Uterus (tissue), 4 donors: ENCODE measurements around the gene FAM229A. TPM values are rescaled to one million over a fixed set of nuclear protein-coding genes. Genes with fewer than 3 reads are reported as not detected.
"Not testable (repeated sequence)": the region's sequence is repeated elsewhere in the genome, so short reads cannot be mapped to it uniquely, and the experiment has no call there.

Experiments used
- DNase-seq, 2 donors: peaks; one replicate each; pipeline ENCODE4 v3.0.0-alpha.2; 2019 to 2020
- H3K27ac ChIP-seq, 2 donors: fragments of 200-600 bp; sonication (generic); 1 replicate in 1 of 2; 2 replicates in 1 of 2; pipeline ENCODE4 v1.5.1; 2016 to 2018
- H3K27me3 ChIP-seq, 2 donors: fragments of 200-600 bp; sonication (generic); one replicate each; pipeline ENCODE4 v1.5.1; 2018 to 2019; ENCODE audit warnings: control low read depth in 1 of 2
- H3K36me3 ChIP-seq, 2 donors: fragments of 200-600 bp; sonication (generic); one replicate each; pipeline ENCODE4 v1.5.1; 2019; ENCODE audit warnings: control low read depth in 1 of 2
- H3K4me1 ChIP-seq, 2 donors: fragments of 200-600 bp; sonication (generic); one replicate each; pipeline ENCODE4 v1.5.1; 2018 to 2019; ENCODE audit warnings: control low read depth in 1 of 2
- H3K4me3 ChIP-seq, 2 donors: fragments of 200-600 bp; sonication (generic); 1 replicate in 1 of 2; 2 replicates in 1 of 2; pipeline ENCODE4 v1.5.1; 2018 to 2019; ENCODE audit warnings: mild to moderate bottlenecking in 1 of 2
- H3K9me3 ChIP-seq, 2 donors: fragments of 200-600 bp; sonication (generic); one replicate each; pipeline ENCODE4 v1.5.1; 2019; ENCODE audit warnings: control low read depth in 1 of 2
- CTCF ChIP-seq, 4 experiments: fragments of 200-600 bp in 2 of 4; fragments of 450-650 bp in 2 of 4; sonication (generic) in 2 of 4; IDR thresholded peaks; one replicate each; pipeline ENCODE4 v1.5.1; 2016 to 2019; ENCODE audit warnings: antibody characterized with exemption in 4 of 4, mild to moderate bottlenecking in 2 of 4, moderate library complexity in 1 of 4
- POLR2A ChIP-seq, 2 donors: fragments of 450-650 bp; IDR thresholded peaks; one replicate each; pipeline ENCODE4 v1.6.1; 2016; ENCODE audit warnings: antibody characterized with exemption in 2 of 2, mild to moderate bottlenecking in 1 of 2, moderate library complexity in 1 of 2
- intact Hi-C: fragments of 100-400 bp; cut with DNase I; formaldehyde crosslinking; loops from one replicate; pipeline ENCODE4 v1.15.1; 2023; ENCODE audit warnings: low total_unique reads
- total RNA-seq, 4 donors: library from RNA; depleted of rRNA in 3 of 4; stranded (reverse); fragments of >200 nt in 3 of 4; gene quantifications; one replicate each; pipeline versions ENCODE4 v1.1.0 to v1.2.4, GENCODE V29; 2014 to 2023
- donor health status: DM: yes; HTN: yes; CAD: no.

Gene FAM229A
- total RNA-seq, 4 donors from 2014 or later = 5.2 to 20.2 (median 14.4) TPM; not detected in 1

GRCh38 chr1:32361674-32362473 lies 411 bp downstream of the FAM229A start:
- Histone ChIP-seq H3K4me3 (peak overlapping the region; percentile 23 to 34), H3K27me3 (no peaks in the 10 kb centered on the region), H3K27ac (peak overlapping the region; percentile 69 to 74), H3K36me3 (no peaks in the 10 kb centered on the region), H3K9me3 (no peaks in the 10 kb centered on the region), H3K4me1 (peaks cover 0 to 16% of the 10 kb centered on the region in 2 donors)
- TF ChIP-seq CTCF (IDR thresholded peaks at IDR 0.05) (peak; percentile 46 to 66 (median 60)), POLR2A (IDR thresholded peaks at IDR 0.05) (peak in 1 of 2 donors; percentile 12)
- intact Hi-C loops = no loop called here
- peak; percentile 64 to 69 for DNase-seq

- Histone ChIP-seq H3K36me3 (no peaks in the 10 kb centered on the region), H3K4me1 (peaks cover 0 to 16% of the 10 kb centered on the region in 2 donors), H3K27ac (peak overlapping the region; percentile 69 to 74), H3K4me3 (no peak overlapping the region), H3K27me3 (no peaks in the 10 kb centered on the region), H3K9me3 (no peaks in the 10 kb centered on the region)
- peak in 1 of 2 donors; percentile 25 for DNase-seq
- intact Hi-C loops = no loop called here
- TF ChIP-seq POLR2A (IDR thresholded peaks at IDR 0.05) (no peak), CTCF (IDR thresholded peaks at IDR 0.05) (no peak)
Observed at GRCh38 chr1:32361308-32361673, 994 bp downstream of the FAM229A start.

- H3K27me3 ChIP-seq = no peaks in the 10 kb centered on the region
- peaks cover 4 to 29% of the 10 kb centered on the region in 2 donors for H3K4me1 ChIP-seq
- DNase-seq = no peak
- H3K4me3 ChIP-seq = no peak overlapping the region
- no peak overlapping the region for H3K27ac ChIP-seq
- TF ChIP-seq POLR2A (IDR thresholded peaks at IDR 0.05) (no peak), CTCF (IDR thresholded peaks at IDR 0.05) (no peak)
- H3K36me3 ChIP-seq = no peaks in the 10 kb centered on the region
- no peaks in the 10 kb centered on the region for H3K9me3 ChIP-seq
- intact Hi-C loops = no loop called here
Observed at GRCh38 chr1:32358435-32358834, 3.9 kb downstream of the FAM229A start.

GRCh38 chr1:32357614-32358013 lies 4.7 kb downstream of the FAM229A start:
- intact Hi-C loops = no loop called here
- no peaks in the 10 kb centered on the region for H3K9me3 ChIP-seq
- no peaks in the 10 kb centered on the region for H3K36me3 ChIP-seq
- H3K4me1 ChIP-seq = peaks cover 12 to 34% of the 10 kb centered on the region in 2 donors
- H3K4me3 ChIP-seq = no peak overlapping the region
- no peak for DNase-seq
- H3K27me3 ChIP-seq = no peaks in the 10 kb centered on the region
- TF ChIP-seq CTCF (IDR thresholded peaks at IDR 0.05) (no peak), POLR2A (IDR thresholded peaks at IDR 0.05) (no peak)
- H3K27ac ChIP-seq = no peak overlapping the region

GRCh38 chr1:32356478-32356877 lies 5.8 kb downstream of the FAM229A start:
- H3K4me3 ChIP-seq = no peak overlapping the region
- no peaks in the 10 kb centered on the region for H3K9me3 ChIP-seq
- no peaks in the 10 kb centered on the region for H3K36me3 ChIP-seq
- DNase-seq = no peak
- peaks cover 12 to 33% of the 10 kb centered on the region in 2 donors for H3K4me1 ChIP-seq
- H3K27me3 ChIP-seq = no peaks in the 10 kb centered on the region
- TF ChIP-seq POLR2A (IDR thresholded peaks at IDR 0.05) (no peak), CTCF (IDR thresholded peaks at IDR 0.05) (no peak)
- no peak overlapping the region for H3K27ac ChIP-seq
- intact Hi-C loops = no loop called here

GRCh38 chr1:32355778-32356177 lies 6.5 kb downstream of the FAM229A start:
- H3K9me3 ChIP-seq, DNase-seq, H3K36me3 ChIP-seq, H3K27me3 ChIP-seq, H3K4me3 ChIP-seq, intact Hi-C loops: not testable (repeated sequence)
- Histone ChIP-seq H3K4me1 (peaks cover 12 to 28% of the 10 kb centered on the region in 2 donors), H3K27ac (peak overlapping the region in 1 of 2 donors; percentile 17)
